SK-N-MC (cell line): ENCODE data around the gene APBA1.

Source experiments
- FOXP2 ChIP-seq: optimal IDR thresholded peaks from 2 replicates; pipeline ENCODE3; 2011; ENCODE audit warnings: mild to moderate bottlenecking, moderate library complexity; ENCODE audit not compliant: insufficient read depth; ENCODE audit errors: extremely low read length, control extremely low read depth
- POLR2AphosphoS5 ChIP-seq: IDR thresholded peaks from 2 replicates; pipeline ENCODE4 v1.6.1; 2012; ENCODE audit warnings: mild to moderate bottlenecking, low read depth, low read length, borderline replicate concordance

- TF ChIP-seq FOXP2 (no peak), POLR2AphosphoS5 (no peak)
These were observed 212.2 kb downstream of the APBA1 start for GRCh38 chr9:69460012-69460411.
